ENCODE measurements around the gene ACVRL1.

DNA sequence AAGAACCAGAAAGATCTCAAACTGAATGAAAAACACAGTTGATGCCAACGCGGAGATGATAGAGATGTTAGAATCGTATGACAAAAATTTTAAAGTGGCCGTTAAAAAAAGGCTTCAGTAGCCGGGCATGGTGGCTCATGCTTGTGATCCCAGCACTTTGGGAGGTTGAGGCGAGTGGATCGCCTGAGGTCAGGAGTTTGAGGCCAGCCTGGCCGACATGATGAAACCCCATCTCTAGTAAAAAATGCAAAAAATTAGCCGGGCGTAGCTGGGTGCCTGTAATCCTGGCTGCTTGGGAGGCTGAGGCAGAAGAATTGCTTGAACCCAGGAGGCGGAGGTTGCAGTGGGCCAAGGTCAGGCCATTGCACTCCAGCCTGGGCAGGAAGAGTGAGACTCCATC is 5.4 kb upstream of the ACVRL1 start:
- TF ChIP-seq POLR2A (IDR thresholded peaks at IDR 0.05; ENCODE audit: low read depth, low read length) (no peak), POLR2AphosphoS5 (IDR thresholded peaks at IDR 0.05; ENCODE audit: low read depth, low read length) (no peak), TAF1 (IDR thresholded peaks at IDR 0.05; ENCODE audit: borderline replicate concordance, low read depth, low read length) (no peak)
